Glutamatergic neuron (in vitro differentiated cells): ENCODE data around the gene FGD5. TPM values are rescaled to one million over a fixed set of nuclear protein-coding genes. Genes with fewer than 3 reads are reported as not detected.

ENCODE experiments used
- DNase-seq: peaks from one replicate; pipeline ENCODE4 v3.0.0; 2022
- H3K27ac Mint-ChIP-seq: one replicate; pipeline ENCODE4 v1.8.0; 2020; ENCODE audit warnings: mild to moderate bottlenecking, mixed read lengths, inconsistent platforms; ENCODE audit not compliant: unreplicated experiment
- H3K27me3 Mint-ChIP-seq: one replicate; pipeline ENCODE4 v1.8.0; 2020; ENCODE audit warnings: mild to moderate bottlenecking, moderate library complexity, mixed read lengths, inconsistent platforms; ENCODE audit not compliant: unreplicated experiment
- H3K36me3 Mint-ChIP-seq: one replicate; pipeline ENCODE4 v1.8.0; 2020; ENCODE audit warnings: mild to moderate bottlenecking, mixed read lengths, inconsistent platforms; ENCODE audit not compliant: unreplicated experiment
- H3K4me1 Mint-ChIP-seq: one replicate; pipeline ENCODE4 v1.8.0; 2020; ENCODE audit warnings: mild to moderate bottlenecking, low read depth, mixed read lengths, inconsistent platforms; ENCODE audit not compliant: unreplicated experiment
- H3K4me3 Mint-ChIP-seq: one replicate; pipeline ENCODE4 v1.8.0; 2020; ENCODE audit warnings: mild to moderate bottlenecking, mixed read lengths, inconsistent platforms; ENCODE audit not compliant: unreplicated experiment
- H3K9me3 Mint-ChIP-seq: one replicate; pipeline ENCODE4 v1.8.0; 2020; ENCODE audit warnings: mild to moderate bottlenecking, moderate library complexity, mixed read lengths, inconsistent platforms; ENCODE audit not compliant: unreplicated experiment
- total RNA-seq: library from RNA; stranded (reverse); fragmentation: NEBNext Ultra II Directional; extraction: Animal tissue kit (Norgen Biotek cat#: 25700); gene quantifications from one replicate; pipeline ENCODE4 v1.2.1, GENCODE V29; 2021; ENCODE audit not compliant: unreplicated experiment
- TF ChIP-seq, protein P1 (sequence below): fragments of 200-600 bp; sonication (generic); IDR thresholded peaks from one replicate; pipeline ENCODE4 v1.5.0; 2021; ENCODE audit not compliant: partially characterized antibody, unreplicated experiment

The FGD5 gene
- total RNA-seq, 1 donor from 2014 or later, result 3.1 TPM

GRCh38 chr3:14858105-14858504 lies 39.3 kb downstream of the FGD5 start:
- Mint-ChIP-seq H3K4me1 (peaks cover 3% of the 10 kb centered on the region), H3K27ac (no peak overlapping the region), H3K9me3 (peaks cover 5% of the 10 kb centered on the region), H3K27me3 (no peaks in the 10 kb centered on the region), H3K4me3 (no peak overlapping the region), H3K36me3 (no peaks in the 10 kb centered on the region)
- TF ChIP-seq, protein P1, sequence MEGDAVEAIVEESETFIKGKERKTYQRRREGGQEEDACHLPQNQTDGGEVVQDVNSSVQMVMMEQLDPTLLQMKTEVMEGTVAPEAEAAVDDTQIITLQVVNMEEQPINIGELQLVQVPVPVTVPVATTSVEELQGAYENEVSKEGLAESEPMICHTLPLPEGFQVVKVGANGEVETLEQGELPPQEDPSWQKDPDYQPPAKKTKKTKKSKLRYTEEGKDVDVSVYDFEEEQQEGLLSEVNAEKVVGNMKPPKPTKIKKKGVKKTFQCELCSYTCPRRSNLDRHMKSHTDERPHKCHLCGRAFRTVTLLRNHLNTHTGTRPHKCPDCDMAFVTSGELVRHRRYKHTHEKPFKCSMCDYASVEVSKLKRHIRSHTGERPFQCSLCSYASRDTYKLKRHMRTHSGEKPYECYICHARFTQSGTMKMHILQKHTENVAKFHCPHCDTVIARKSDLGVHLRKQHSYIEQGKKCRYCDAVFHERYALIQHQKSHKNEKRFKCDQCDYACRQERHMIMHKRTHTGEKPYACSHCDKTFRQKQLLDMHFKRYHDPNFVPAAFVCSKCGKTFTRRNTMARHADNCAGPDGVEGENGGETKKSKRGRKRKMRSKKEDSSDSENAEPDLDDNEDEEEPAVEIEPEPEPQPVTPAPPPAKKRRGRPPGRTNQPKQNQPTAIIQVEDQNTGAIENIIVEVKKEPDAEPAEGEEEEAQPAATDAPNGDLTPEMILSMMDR, result no peak
- DNase-seq, result no peak

DNA sequence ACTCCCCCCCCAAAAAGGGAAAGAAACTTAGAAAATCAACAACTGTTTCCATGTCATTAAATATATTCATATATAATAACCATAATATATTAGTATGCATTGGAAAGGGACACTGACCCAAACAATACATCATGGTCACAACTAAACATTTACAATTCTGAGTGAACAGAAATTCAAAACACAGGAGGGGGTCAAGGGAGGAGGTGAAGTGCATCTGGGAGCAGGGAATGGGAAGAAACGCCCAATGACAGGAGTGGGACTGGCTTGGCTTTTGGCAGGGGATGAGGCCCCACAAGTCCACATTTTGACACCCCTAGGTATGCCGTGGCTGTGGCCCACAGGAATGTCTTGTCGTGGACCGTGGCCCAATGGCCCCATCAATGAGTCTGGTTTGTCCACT lies 41.1 kb downstream of the FGD5 start:
- DNase-seq, result no peak
- Mint-ChIP-seq H3K9me3 (peaks cover 5% of the 10 kb centered on the region), H3K4me1 (peaks cover 3% of the 10 kb centered on the region), H3K27ac (no peak overlapping the region), H3K36me3 (no peaks in the 10 kb centered on the region), H3K4me3 (no peak overlapping the region), H3K27me3 (no peaks in the 10 kb centered on the region)
- TF ChIP-seq, protein P1, result no peak

DNA sequence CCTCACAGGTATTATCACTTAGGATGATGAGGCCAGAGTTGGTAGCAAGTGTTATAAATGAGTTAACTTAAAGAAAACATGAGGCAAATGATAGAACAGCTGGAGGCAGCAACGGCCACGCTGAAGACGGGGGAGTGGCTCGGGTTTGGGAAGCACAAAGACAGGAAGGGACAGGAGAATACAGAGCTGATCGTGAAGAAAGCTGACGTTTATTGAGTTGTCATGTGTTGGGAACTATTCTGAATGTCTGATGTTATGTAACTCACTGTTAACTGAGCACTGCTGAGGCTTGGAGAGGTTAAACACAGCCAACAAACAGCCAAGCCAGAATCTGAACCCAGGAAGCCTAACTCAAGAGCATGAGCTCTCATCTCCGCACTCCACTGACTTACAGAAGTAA lies 42.3 kb downstream of the FGD5 start:
- no peak overlapping the region for H3K4me3 Mint-ChIP-seq
- H3K36me3 Mint-ChIP-seq, result no peaks in the 10 kb centered on the region
- no peaks in the 10 kb centered on the region for H3K27me3 Mint-ChIP-seq
- no peak overlapping the region for H3K27ac Mint-ChIP-seq
- H3K9me3 Mint-ChIP-seq, result peaks cover 5% of the 10 kb centered on the region
- no peak for DNase-seq
- peaks cover 3% of the 10 kb centered on the region for H3K4me1 Mint-ChIP-seq
- TF ChIP-seq, protein P1, result no peak

GRCh38 chr3:14861446-14862302 lies 42.9 kb downstream of the FGD5 start:
- no peak overlapping the region for H3K27ac Mint-ChIP-seq

GRCh38 chr3:14862303-14862660 lies 43.5 kb downstream of the FGD5 start:
- no peak for DNase-seq
- TF ChIP-seq, protein P1, result no peak
- peaks cover 5% of the 10 kb centered on the region for H3K9me3 Mint-ChIP-seq
- peaks cover 3% of the 10 kb centered on the region for H3K4me1 Mint-ChIP-seq
- no peaks in the 10 kb centered on the region for H3K27me3 Mint-ChIP-seq
- no peak overlapping the region for H3K27ac Mint-ChIP-seq
- no peaks in the 10 kb centered on the region for H3K36me3 Mint-ChIP-seq
- no peak overlapping the region for H3K4me3 Mint-ChIP-seq

More at GRCh38 chr3:14861446-14862302, 42.9 kb downstream of the FGD5 start:
- Mint-ChIP-seq H3K36me3 (no peaks in the 10 kb centered on the region), H3K4me1 (peaks cover 3% of the 10 kb centered on the region), H3K4me3 (no peak overlapping the region), H3K27me3 (no peaks in the 10 kb centered on the region), H3K9me3 (peaks cover 5% of the 10 kb centered on the region)
- TF ChIP-seq, protein P1, result no peak
- no peak for DNase-seq
